ENCODE data around the gene MYO5C. TPM values are rescaled to one million over a fixed set of nuclear protein-coding genes. Genes with fewer than 3 reads are reported as not detected.

MYO5C gene
- total and polyA plus RNA-seq, 3 donors from 2014 or later: 9.3 to 47.6 (median 40.0) TPM

DNA sequence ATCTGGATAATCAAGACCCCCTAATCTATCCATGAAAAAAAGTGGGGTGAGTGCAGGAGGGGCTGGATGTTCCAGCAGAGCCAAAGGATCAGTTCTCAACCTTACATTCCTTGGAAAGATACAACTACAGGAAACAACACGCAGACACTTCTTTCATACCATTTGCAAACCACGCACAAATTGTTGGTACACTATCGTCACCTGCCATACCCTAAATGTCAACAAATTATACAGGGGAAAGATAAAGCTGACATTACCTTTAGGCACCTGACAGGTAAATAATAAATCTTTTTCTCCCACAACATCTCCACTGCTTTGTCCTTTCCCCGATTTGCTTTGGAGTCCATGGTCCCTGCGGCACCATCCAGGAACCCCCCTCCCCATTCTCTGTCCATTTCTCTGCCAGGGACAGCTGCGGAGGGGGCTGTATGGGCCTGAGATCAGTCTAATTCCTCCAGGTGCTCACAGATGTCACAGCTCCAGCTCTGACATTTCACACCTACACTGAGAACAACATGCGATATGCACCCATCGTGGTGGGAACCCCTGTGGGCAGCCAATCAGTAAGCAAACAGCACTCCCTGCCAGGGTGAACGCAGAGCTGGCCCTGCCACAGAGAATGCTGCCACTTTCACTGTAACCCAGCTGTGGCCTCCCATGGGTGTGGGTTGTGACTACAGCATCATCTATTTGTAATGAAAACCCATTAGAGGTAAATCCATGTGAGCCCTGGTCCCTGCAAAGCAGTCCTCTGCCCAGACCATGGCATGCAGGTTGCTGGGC lies 145.4 kb downstream of the MYO5C start:
- intact Hi-C loops (cut with DNase I; ENCODE audit: low total_unique reads): no loop called here

DNA sequence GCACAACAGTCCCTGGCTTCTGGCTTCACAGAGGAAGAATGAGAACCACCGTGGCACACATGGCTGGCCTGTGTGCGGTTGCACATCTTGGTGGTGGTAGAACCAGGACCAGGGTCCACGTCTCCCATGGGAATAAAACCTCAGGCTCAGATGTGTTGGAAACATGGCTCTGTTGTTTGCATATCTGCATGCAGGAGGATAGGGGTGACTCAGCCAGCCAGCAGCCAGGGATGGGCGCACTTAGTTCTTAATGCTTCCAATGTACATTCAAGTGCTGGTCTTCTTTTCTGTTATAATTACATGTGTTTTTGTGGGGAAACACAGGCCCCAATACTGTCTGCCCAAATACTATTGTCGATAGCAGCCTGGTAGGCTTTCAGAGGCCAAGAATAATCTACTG lies 147.2 kb downstream of the MYO5C start:
- Histone ChIP-seq H3K9me3 (no peaks in the 10 kb centered on the region), H3K4me1 (no peaks in the 10 kb centered on the region), H3K27me3 (no peaks in the 10 kb centered on the region), H3K36me3 (ENCODE audit: low read depth, missing control alignments) (no peaks in the 10 kb centered on the region), H3K27ac (no peak overlapping the region), H3K4me3 (no peak overlapping the region)
- WGBS, 2 donors: 94 to 97% methylated on average over 5 of the region's 5 CpGs
- intact Hi-C loops (cut with DNase I; ENCODE audit: low total_unique reads): no loop called here
- TF ChIP-seq, protein P1, sequence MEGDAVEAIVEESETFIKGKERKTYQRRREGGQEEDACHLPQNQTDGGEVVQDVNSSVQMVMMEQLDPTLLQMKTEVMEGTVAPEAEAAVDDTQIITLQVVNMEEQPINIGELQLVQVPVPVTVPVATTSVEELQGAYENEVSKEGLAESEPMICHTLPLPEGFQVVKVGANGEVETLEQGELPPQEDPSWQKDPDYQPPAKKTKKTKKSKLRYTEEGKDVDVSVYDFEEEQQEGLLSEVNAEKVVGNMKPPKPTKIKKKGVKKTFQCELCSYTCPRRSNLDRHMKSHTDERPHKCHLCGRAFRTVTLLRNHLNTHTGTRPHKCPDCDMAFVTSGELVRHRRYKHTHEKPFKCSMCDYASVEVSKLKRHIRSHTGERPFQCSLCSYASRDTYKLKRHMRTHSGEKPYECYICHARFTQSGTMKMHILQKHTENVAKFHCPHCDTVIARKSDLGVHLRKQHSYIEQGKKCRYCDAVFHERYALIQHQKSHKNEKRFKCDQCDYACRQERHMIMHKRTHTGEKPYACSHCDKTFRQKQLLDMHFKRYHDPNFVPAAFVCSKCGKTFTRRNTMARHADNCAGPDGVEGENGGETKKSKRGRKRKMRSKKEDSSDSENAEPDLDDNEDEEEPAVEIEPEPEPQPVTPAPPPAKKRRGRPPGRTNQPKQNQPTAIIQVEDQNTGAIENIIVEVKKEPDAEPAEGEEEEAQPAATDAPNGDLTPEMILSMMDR (IDR thresholded peaks at IDR 0.05): no peak
- TF ChIP-seq POLR2A (IDR thresholded peaks at IDR 0.05): no peak
- DNase-seq: no peak

More for the DNA sequence above, 145.4 kb downstream of the MYO5C start:
- H3K4me3 ChIP-seq: no peak overlapping the region
- no peaks in the 10 kb centered on the region for H3K4me1 ChIP-seq
- TF ChIP-seq, protein P1 (IDR thresholded peaks at IDR 0.05): no peak
- no peak for TF ChIP-seq POLR2A (IDR thresholded peaks at IDR 0.05)
- no peak overlapping the region for H3K27ac ChIP-seq
- no peak for DNase-seq
- H3K36me3 ChIP-seq (ENCODE audit: low read depth, missing control alignments): no peaks in the 10 kb centered on the region
- no peaks in the 10 kb centered on the region for H3K9me3 ChIP-seq
- no peaks in the 10 kb centered on the region for H3K27me3 ChIP-seq
- WGBS, 2 donors: 86 to 96% methylated on average over 8 to 9 of the region's 9 CpGs

DNA sequence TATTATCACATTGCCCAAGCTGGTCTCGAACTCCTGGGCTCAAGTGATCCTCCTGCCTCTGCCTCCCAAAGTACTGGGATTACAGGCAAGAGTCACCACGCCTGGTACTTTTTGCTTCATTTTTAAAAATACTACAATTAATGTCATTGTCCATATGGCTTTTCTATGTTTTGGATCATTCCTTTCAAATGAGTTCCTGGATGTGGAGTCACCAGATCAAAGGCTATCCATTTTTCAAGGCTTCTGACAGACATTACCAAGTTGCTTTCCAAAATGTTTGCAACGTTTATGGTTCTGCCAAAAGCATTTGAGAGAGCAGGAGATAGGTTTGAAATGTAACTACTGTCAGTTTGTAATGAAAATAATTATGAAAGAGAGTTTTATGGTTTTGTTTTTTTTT lies 148.8 kb downstream of the MYO5C start:
- intact Hi-C loops (cut with DNase I; ENCODE audit: low total_unique reads): no loop called here
- Histone ChIP-seq H3K4me3 (no peak overlapping the region), H3K4me1 (no peaks in the 10 kb centered on the region), H3K36me3 (ENCODE audit: low read depth, missing control alignments) (no peaks in the 10 kb centered on the region), H3K27ac (no peak overlapping the region), H3K27me3 (no peaks in the 10 kb centered on the region), H3K9me3 (no peaks in the 10 kb centered on the region)
- DNase-seq: no peak
- TF ChIP-seq, protein P1 (IDR thresholded peaks at IDR 0.05): no peak
- no peak for TF ChIP-seq POLR2A (IDR thresholded peaks at IDR 0.05)
- WGBS, 2 donors: 70 to 75% methylated on average over 3 of the region's 3 CpGs

DNA sequence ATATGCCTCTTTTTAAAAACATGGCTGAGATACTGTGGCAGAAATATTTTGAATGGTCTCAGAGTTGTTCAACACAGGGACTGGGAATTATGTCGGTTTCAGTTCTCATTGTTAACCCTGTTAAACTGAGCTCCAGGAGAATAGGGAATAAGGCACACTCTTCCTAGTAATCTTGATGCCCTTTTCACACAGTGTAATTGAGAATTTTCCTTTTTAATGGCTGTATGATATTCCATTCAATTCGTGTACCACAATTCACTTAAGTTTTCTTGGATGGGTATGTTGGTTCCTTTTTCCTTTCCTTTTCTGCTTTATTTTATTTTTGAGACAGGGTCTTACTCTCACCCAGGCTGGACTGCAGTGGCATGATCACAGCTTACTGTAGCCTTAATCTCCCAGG lies 149.3 kb downstream of the MYO5C start:
- Histone ChIP-seq H3K36me3 (ENCODE audit: low read depth, missing control alignments) (no peaks in the 10 kb centered on the region), H3K27me3 (no peaks in the 10 kb centered on the region), H3K27ac (no peak overlapping the region), H3K9me3 (no peaks in the 10 kb centered on the region), H3K4me1 (no peaks in the 10 kb centered on the region), H3K4me3 (no peak overlapping the region)
- TF ChIP-seq POLR2A (IDR thresholded peaks at IDR 0.05): no peak
- TF ChIP-seq, protein P1 (IDR thresholded peaks at IDR 0.05): no peak
- DNase-seq: no peak
- intact Hi-C loops (cut with DNase I; ENCODE audit: low total_unique reads): no loop called here
- 88 to 94% methylated on average over 2 of the region's 2 CpGs for WGBS, 2 donors

Data from testis (tissue), 3 donors.